CD14-positive monocyte (primary cell): ENCODE results near the gene BCR. TPM values are rescaled to one million over a fixed set of nuclear protein-coding genes. Genes with fewer than 3 reads are reported as not detected.

Experiments used
- DNase-seq, 3 donors: peaks; one replicate each; pipeline ENCODE4 v3.0.0-alpha.2; 2011 to 2022
- H2AFZ ChIP-seq: 2 replicates; pipeline ENCODE4 v1.6.0; 2012; ENCODE audit warnings: mild to moderate bottlenecking, low read depth, low read length, inconsistent platforms; ENCODE audit not compliant: insufficient read depth, poor library complexity, severe bottlenecking
- H3K27ac ChIP-seq, 2 donors: 1 replicate in 1 of 2; 2 replicates in 1 of 2; pipeline ENCODE4 v1.5.1; 2012 to 2013; ENCODE audit warnings: low read length in 2 of 2, control low read depth in 1 of 2, inconsistent platforms in 1 of 2, low read depth in 1 of 2, mild to moderate bottlenecking in 1 of 2
- H3K27me3 ChIP-seq, 2 donors: one replicate each; pipeline versions ENCODE4 v1.6.0 to v1.6.1; 2011 to 2013; ENCODE audit warnings: low read length in 2 of 2; ENCODE audit not compliant: control insufficient read depth in 2 of 2, insufficient read depth in 2 of 2
- H3K36me3 ChIP-seq, 2 donors: replicated peaks in 1 of 2; 1 replicate in 1 of 2; 2 replicates in 1 of 2; pipeline versions ENCODE4 v1.5.1 to v1.6.1; 2012 to 2013; ENCODE audit warnings: low read length in 2 of 2, control low read depth in 1 of 2, inconsistent platforms in 1 of 2, mild to moderate bottlenecking in 1 of 2; ENCODE audit not compliant: insufficient read depth in 2 of 2, control insufficient read depth in 1 of 2
- H3K4me1 ChIP-seq, 2 donors: 1 replicate in 1 of 2; 2 replicates in 1 of 2; pipeline versions ENCODE4 v1.5.1 to v1.6.1; 2012 to 2013; ENCODE audit warnings: low read length in 2 of 2, control low read depth in 1 of 2, inconsistent platforms in 1 of 2, mild to moderate bottlenecking in 1 of 2, moderate library complexity in 1 of 2; ENCODE audit not compliant: insufficient read depth in 2 of 2, control insufficient read depth in 1 of 2
- H3K4me2 ChIP-seq: replicated peaks from 2 replicates; pipeline ENCODE3; 2012; ENCODE audit warnings: low read length, moderate library complexity, mild to moderate bottlenecking; ENCODE audit not compliant: poor library complexity, severe bottlenecking; ENCODE audit errors: extremely low read depth
- H3K4me3 ChIP-seq, 3 experiments: fragments of 200-600 bp in 1 of 3; sonication (generic) in 1 of 3; replicated peaks in 1 of 3; 1 replicate in 2 of 3; 2 replicates in 1 of 3; pipeline ENCODE4 v1.5.1; 2011 to 2013; ENCODE audit warnings: low read length in 3 of 3, mild to moderate bottlenecking in 3 of 3, control low read depth in 2 of 3, low read depth in 2 of 3, inconsistent platforms in 1 of 3, moderate library complexity in 1 of 3
- H3K79me2 ChIP-seq: 2 replicates; pipeline ENCODE4 v1.6.0; 2012; ENCODE audit warnings: mild to moderate bottlenecking, control low read depth, inconsistent platforms, low read length, moderate library complexity; ENCODE audit not compliant: insufficient read depth
- H3K9ac ChIP-seq: 2 replicates; pipeline ENCODE4 v1.6.0; 2017; ENCODE audit warnings: low read length, mild to moderate bottlenecking; ENCODE audit not compliant: insufficient read depth, poor library complexity, severe bottlenecking
- H3K9me3 ChIP-seq, 2 donors: replicated peaks in 1 of 2; 1 replicate in 1 of 2; 2 replicates in 1 of 2; pipeline versions ENCODE4 v1.5.1 to v1.6.1; 2012 to 2013; ENCODE audit warnings: low read length in 2 of 2, control low read depth in 1 of 2; ENCODE audit not compliant: control insufficient read depth in 1 of 2, insufficient read depth in 1 of 2
- H4K20me1 ChIP-seq: 2 replicates; pipeline ENCODE4 v1.6.0; 2012; ENCODE audit warnings: mild to moderate bottlenecking, low read length, control low read depth, moderate library complexity; ENCODE audit not compliant: insufficient read depth
- H3K27ac Mint-ChIP-seq, 7 donors: one replicate each; pipeline ENCODE4 v1.8.0; 2020; ENCODE audit warnings: mild to moderate bottlenecking in 7 of 7, mixed read lengths in 7 of 7, moderate library complexity in 6 of 7, inconsistent platforms in 2 of 7
- H3K27me3 Mint-ChIP-seq, 3 donors: one replicate each; pipeline ENCODE4 v1.8.0; 2021 to 2022; ENCODE audit warnings: low read depth in 3 of 3, mild to moderate bottlenecking in 3 of 3, mixed read lengths in 3 of 3, moderate library complexity in 3 of 3, inconsistent platforms in 1 of 3
- H3K36me3 Mint-ChIP-seq, 2 donors: one replicate each; pipeline ENCODE4 v1.8.0; 2020; ENCODE audit warnings: mixed read lengths in 2 of 2, inconsistent platforms in 1 of 2, mild to moderate bottlenecking in 1 of 2
- H3K4me1 Mint-ChIP-seq: one replicate; pipeline ENCODE4 v1.8.0; 2020; ENCODE audit warnings: mild to moderate bottlenecking, mixed read lengths
- H3K4me3 Mint-ChIP-seq, 2 donors: one replicate each; pipeline ENCODE4 v1.8.0; 2020; ENCODE audit warnings: mild to moderate bottlenecking in 2 of 2, mixed read lengths in 2 of 2, moderate library complexity in 1 of 2
- H3K9me3 Mint-ChIP-seq, 7 donors: one replicate each; pipeline ENCODE4 v1.8.0; 2020 to 2022; ENCODE audit warnings: mixed read lengths in 7 of 7, mild to moderate bottlenecking in 6 of 7, moderate library complexity in 6 of 7, inconsistent platforms in 2 of 7
- WGBS: methylation state at CpG from one replicate; pipeline ENCODE4 v1.1.5; 2013; ENCODE audit warnings: missing lambda C conversion rate; ENCODE audit not compliant: insufficient coverage; 5-methylcytosine and 5-hydroxymethylcytosine counted together
- intact Hi-C, 2 donors: fragments of 100-400 bp; cut with micrococcal nuclease; formaldehyde crosslinking; loops; one replicate each; pipeline versions ENCODE4 v1.15.0 to v1.15.1; 2023
- polyA plus RNA-seq, 3 donors: library from polyadenylated mRNA; depleted of rRNA in 1 of 3; unstranded in 2 of 3; stranded (reverse) in 1 of 3; fragments of 300-500 nt in 2 of 3; fragments of >200 nt in 1 of 3; fragmentation: Illumina TruSeq in 2 of 3; gene quantifications; 1 replicate in 2 of 3; 2 replicates in 1 of 3; pipeline ENCODE4 v1.2.3, GENCODE V29; 2012 to 2021
- TF ChIP-seq, protein P1 (sequence below): fragments of 200-600 bp; IDR thresholded peaks from one replicate; pipeline ENCODE4 v1.8.0; 2022; ENCODE audit warnings: antibody characterized with exemption, mild to moderate bottlenecking

BCR gene
- polyA plus RNA-seq, 3 donors: 0.97 to 20.9 (median 0.97) TPM

DNA sequence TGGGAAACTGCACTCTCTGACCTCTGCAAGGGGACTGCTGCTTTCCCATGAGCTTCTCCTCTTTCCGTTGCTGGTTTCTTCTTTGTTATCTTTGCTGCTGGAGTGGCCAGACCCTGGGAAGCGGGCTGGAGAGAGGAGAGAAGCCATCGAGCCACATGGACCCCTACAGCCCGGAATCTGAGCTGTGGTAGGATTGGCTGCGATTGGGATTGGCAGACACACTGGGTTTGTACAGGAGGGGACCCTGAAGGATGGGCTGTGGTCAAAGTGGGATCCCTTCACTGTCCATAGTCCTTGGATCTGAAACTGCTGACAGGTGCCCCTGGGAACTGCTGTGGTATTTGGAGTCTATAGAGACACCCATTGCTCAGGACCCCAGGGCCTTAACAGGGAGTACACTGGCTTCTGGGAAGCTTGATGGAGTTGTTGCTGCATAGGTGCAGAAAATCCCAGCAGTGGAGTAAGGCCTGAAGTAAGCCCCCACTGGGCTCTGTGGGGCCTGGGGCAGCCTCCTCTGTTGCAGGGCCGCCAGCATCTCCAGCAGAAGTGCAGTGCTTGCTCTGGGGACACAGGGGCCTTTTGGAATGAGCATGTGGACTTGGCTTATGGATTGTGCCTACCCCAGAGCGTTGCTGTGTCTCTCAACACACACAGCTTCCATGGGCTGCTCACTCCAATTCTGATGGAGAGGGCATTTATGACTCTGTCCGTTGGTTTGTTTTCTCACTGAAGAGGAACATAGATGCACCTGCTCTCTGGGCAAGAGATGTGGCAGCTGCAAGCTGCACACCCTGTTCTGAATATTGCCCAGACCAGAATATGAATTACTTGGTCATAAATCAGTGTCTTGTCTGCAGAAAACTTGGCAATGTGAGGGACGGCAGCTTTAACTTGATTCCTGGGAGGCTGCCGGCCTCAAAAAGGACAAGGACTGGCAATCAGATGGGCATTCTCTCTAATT is 32.0 kb downstream of the BCR start:
- Mint-ChIP-seq H3K36me3 (peaks cover 14 to 25% of the 10 kb centered on the region in 2 donors), H3K27me3 (peaks cover 0 to 2% (median 0%) of the 10 kb centered on the region in 3 donors), H3K4me1 (peaks cover 56% of the 10 kb centered on the region), H3K9me3 (no peaks in the 10 kb centered on the region), H3K4me3 (no peak overlapping the region), H3K27ac (peak overlapping the region in 4 of 7 donors; percentile 19 to 50 (median 39))
- Histone ChIP-seq H2AFZ (no peak overlapping the region), H3K4me2 (no peak overlapping the region), H3K9ac (peak overlapping the region; percentile 38), H3K27ac (no peak overlapping the region), H3K9me3 (no peaks in the 10 kb centered on the region), H3K4me3 (no peak overlapping the region), H3K79me2 (peaks cover 96% of the 10 kb centered on the region), H4K20me1 (peaks cover 68% of the 10 kb centered on the region), H3K36me3 (peaks cover 0 to 13% of the 10 kb centered on the region in 2 donors), H3K4me1 (peaks cover 22 to 25% of the 10 kb centered on the region in 2 donors), H3K27me3 (no peaks in the 10 kb centered on the region)
- intact Hi-C loops: no loop called here
- DNase-seq: no peak
- TF ChIP-seq, protein P1, sequence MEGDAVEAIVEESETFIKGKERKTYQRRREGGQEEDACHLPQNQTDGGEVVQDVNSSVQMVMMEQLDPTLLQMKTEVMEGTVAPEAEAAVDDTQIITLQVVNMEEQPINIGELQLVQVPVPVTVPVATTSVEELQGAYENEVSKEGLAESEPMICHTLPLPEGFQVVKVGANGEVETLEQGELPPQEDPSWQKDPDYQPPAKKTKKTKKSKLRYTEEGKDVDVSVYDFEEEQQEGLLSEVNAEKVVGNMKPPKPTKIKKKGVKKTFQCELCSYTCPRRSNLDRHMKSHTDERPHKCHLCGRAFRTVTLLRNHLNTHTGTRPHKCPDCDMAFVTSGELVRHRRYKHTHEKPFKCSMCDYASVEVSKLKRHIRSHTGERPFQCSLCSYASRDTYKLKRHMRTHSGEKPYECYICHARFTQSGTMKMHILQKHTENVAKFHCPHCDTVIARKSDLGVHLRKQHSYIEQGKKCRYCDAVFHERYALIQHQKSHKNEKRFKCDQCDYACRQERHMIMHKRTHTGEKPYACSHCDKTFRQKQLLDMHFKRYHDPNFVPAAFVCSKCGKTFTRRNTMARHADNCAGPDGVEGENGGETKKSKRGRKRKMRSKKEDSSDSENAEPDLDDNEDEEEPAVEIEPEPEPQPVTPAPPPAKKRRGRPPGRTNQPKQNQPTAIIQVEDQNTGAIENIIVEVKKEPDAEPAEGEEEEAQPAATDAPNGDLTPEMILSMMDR: no peak
- 60% methylated on average over 5 of the region's 10 CpGs for WGBS

- peaks cover 63% of the 10 kb centered on the region for H3K4me1 Mint-ChIP-seq
- DNase-seq: no peak
- peaks cover 30 to 32% of the 10 kb centered on the region in 2 donors for H3K4me1 ChIP-seq
Measured at GRCh38 chr22:23213022-23213555, 32.8 kb downstream of the BCR start.

More at GRCh38 chr22:23213022-23213555, 32.8 kb downstream of the BCR start:
- Mint-ChIP-seq H3K4me3 (no peak overlapping the region), H3K36me3 (peaks cover 11 to 19% of the 10 kb centered on the region in 2 donors), H3K27me3 (peaks cover 0 to 2% (median 0%) of the 10 kb centered on the region in 3 donors), H3K9me3 (no peaks in the 10 kb centered on the region), H3K27ac (peak overlapping the region in 2 of 7 donors; percentile 34 to 35)
- Histone ChIP-seq H3K79me2 (peaks cover 96% of the 10 kb centered on the region), H4K20me1 (peaks cover 64% of the 10 kb centered on the region), H3K36me3 (peaks cover 0 to 5% of the 10 kb centered on the region in 2 donors), H3K4me3 (no peak overlapping the region), H3K27ac (no peak overlapping the region), H3K27me3 (no peaks in the 10 kb centered on the region), H2AFZ (no peak overlapping the region), H3K9ac (no peak overlapping the region), H3K4me2 (no peak overlapping the region), H3K9me3 (no peaks in the 10 kb centered on the region)
- TF ChIP-seq, protein P1: no peak
- 75% methylated on average over 13 of the region's 13 CpGs for WGBS
- intact Hi-C loops: no loop called here
